ENCODE results near the gene SCAF1. TPM values are rescaled to one million over a fixed set of nuclear protein-coding genes. Genes with fewer than 3 reads are reported as not detected.

The SCAF1 gene
- total and polyA plus RNA-seq, 2 of the 13 experiments (the other 11 are each of a cell fraction or from before 2014, with no cell fraction given): 3.3 to 6.1 TPM

GRCh38 chr19:49641688-49642491 lies at the start of gene SCAF1 (continued):
- TF ChIP-seq ZNF121 (CRISPR knock-in tag; IDR thresholded peaks at IDR 0.05) (no peak), ZNF18 (CRISPR knock-in tag; IDR thresholded peaks at IDR 0.05; ENCODE audit: insufficient replicate concordance) (no peak), ZBTB8A (CRISPR knock-in tag; IDR thresholded peaks at IDR 0.05; ENCODE audit: borderline replicate concordance, low read depth) (no peak), MAZ (IDR thresholded peaks at IDR 0.05; ENCODE audit: borderline replicate concordance, low read depth, low read length) (peak; percentile 66; the same call in 1 of the 2 replicates), MAZ (CRISPR knock-in tag; IDR thresholded peaks at IDR 0.05; ENCODE audit: low read depth) (peak; percentile 93), MXI1 (IDR thresholded peaks at IDR 0.05; ENCODE audit: borderline replicate concordance, low read depth, low read length) (peak; percentile 85; the same call in 1 of the 3 replicates), FOXP1 (IDR thresholded peaks at IDR 0.05) (no peak), FOXP1 (CRISPR knock-in tag; IDR thresholded peaks at IDR 0.05) (no peak; the same call in 1 of the 2 replicates), TFDP1 (CRISPR knock-in tag; IDR thresholded peaks at IDR 0.05; ENCODE audit: borderline replicate concordance) (peak; percentile 87), RFX3 (CRISPR knock-in tag; IDR thresholded peaks at IDR 0.05) (no peak), ZNF740 (CRISPR knock-in tag; IDR thresholded peaks at IDR 0.05) (no peak), PPARG (CRISPR knock-in tag; conservative IDR thresholded peaks at IDR 0.05) (peak; percentile 100), HHEX (CRISPR knock-in tag; IDR thresholded peaks at IDR 0.05) (0 out of 2 replicates have a peak, but pooled peaks have one; percentile 40), HOXA3 (CRISPR knock-in tag; IDR thresholded peaks at IDR 0.05) (peak; percentile 93), KLF11 (CRISPR knock-in tag; IDR thresholded peaks at IDR 0.05) (no peak), SNAPC4 (CRISPR knock-in tag; IDR thresholded peaks at IDR 0.05) (peak; percentile 65; the same call in 1 of the 2 replicates), KDM1A (CRISPR knock-in tag; IDR thresholded peaks at IDR 0.05) (no peak), REPIN1 (CRISPR knock-in tag; IDR thresholded peaks at IDR 0.05; ENCODE audit: borderline replicate concordance, low read depth) (0 out of 2 replicates have a peak, but pooled peaks have one; percentile 56), ZNF367 (CRISPR knock-in tag; IDR thresholded peaks at IDR 0.05; ENCODE audit: borderline replicate concordance) (no peak), TFE3 (CRISPR knock-in tag; IDR thresholded peaks at IDR 0.05) (no peak), DNMT1 (CRISPR knock-in tag; IDR thresholded peaks at IDR 0.05) (no peak)

All from HepG2 (cell line).